Erythroblast (primary cell): ENCODE data around the gene ZBTB7A.

Source experiments
- GATA1 ChIP-seq: IDR thresholded peaks from 2 replicates; pipeline ENCODE4 v1.6.1; 2011; ENCODE audit warnings: low read depth, mild to moderate bottlenecking, control low read depth, low read length, moderate library complexity
- POLR2A ChIP-seq: IDR thresholded peaks from 2 replicates; pipeline ENCODE4 v1.6.1; 2011; ENCODE audit warnings: mild to moderate bottlenecking, low read length

DNA sequence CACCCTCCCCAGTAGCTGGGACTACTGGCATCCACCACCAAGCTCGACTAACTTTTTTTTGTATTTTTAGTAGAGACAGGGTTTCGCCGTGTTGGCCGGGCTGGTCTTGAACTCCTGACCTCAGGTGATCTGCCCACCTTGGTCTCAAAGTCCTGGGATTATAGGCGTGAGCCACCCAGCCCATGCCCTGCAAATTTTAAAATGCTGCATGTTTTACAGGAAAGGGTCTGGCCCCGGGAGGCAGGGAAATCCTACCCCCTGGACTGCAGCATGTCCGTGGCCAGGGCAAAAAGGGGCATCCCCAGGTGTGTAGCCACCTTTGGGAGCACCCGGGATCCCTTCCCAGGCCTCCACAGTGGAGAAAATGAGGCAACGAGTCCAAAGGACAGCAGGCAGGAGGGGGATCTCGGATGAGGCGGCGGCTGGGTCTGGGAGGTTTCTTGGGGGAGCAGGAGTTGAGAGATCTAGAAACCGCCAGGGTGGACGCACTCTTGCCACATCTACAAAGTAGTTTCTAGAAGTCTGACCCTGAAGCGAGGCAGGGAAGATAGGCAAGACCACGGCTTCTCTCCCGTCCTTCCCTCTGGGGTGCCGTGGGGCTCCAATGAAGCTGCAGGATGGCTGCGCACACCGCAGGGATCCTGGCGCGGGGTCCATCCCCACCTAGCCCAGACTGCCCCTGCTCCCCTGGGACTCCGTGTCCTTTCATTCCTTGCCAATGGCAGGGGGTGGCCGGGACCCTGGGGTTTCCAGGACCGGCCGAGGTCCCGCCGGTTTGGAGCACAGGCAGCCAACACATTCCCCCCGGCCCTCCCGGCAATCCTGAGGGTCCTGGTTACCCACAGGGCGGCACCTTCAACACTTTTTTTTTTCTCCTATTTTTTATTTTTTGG is 21.3 kb upstream of the ZBTB7A start:
- no peak for TF ChIP-seq POLR2A
- TF ChIP-seq GATA1 = no peak
